Erythroblast (primary cell): ENCODE results near the gene SPACA6.
"Not testable (repeated sequence)": the region's sequence is repeated elsewhere in the genome, so short reads cannot be mapped to it uniquely, and the experiment has no call there.

ENCODE experiments used
- DNase-seq, 2 experiments: peaks; one replicate each; lab custom pipeline; 2025; lab: John Stamatoyannopoulos, UW
- GATA1 ChIP-seq: IDR thresholded peaks from 2 replicates; pipeline ENCODE4 v1.6.1; 2011; ENCODE audit warnings: low read depth, mild to moderate bottlenecking, control low read depth, low read length, moderate library complexity
- POLR2A ChIP-seq: IDR thresholded peaks from 2 replicates; pipeline ENCODE4 v1.6.1; 2011; ENCODE audit warnings: mild to moderate bottlenecking, low read length

Gene SPACA6, protein sequence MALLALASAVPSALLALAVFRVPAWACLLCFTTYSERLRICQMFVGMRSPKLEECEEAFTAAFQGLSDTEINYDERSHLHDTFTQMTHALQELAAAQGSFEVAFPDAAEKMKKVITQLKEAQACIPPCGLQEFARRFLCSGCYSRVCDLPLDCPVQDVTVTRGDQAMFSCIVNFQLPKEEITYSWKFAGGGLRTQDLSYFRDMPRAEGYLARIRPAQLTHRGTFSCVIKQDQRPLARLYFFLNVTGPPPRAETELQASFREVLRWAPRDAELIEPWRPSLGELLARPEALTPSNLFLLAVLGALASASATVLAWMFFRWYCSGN

DNA sequence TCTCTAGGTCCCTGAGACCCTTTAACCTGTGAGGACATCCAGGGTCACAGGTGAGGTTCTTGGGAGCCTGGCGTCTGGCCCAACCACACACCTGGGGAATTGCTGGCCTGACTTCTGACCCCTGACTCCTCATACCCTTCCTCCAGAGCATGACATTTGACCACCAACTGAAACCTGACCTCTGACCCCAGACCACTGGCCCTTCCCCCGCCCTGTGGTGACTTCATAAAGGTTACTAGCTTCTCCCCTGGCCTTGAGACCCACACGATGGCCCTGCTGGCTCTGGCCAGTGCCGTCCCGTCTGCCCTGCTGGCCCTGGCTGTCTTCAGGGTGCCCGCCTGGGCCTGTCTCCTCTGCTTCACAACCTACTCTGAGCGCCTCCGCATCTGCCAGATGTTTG is at the start of gene SPACA6:
Gene SPACA6 (plus strand): TSS at position 71 of the 400 bp plus-strand sequence. CDS start 197 bp downstream, at position 268.
- TF ChIP-seq POLR2A, result no peak
- TF ChIP-seq GATA1, result no peak
- DNase-seq, result no peak

DNA sequence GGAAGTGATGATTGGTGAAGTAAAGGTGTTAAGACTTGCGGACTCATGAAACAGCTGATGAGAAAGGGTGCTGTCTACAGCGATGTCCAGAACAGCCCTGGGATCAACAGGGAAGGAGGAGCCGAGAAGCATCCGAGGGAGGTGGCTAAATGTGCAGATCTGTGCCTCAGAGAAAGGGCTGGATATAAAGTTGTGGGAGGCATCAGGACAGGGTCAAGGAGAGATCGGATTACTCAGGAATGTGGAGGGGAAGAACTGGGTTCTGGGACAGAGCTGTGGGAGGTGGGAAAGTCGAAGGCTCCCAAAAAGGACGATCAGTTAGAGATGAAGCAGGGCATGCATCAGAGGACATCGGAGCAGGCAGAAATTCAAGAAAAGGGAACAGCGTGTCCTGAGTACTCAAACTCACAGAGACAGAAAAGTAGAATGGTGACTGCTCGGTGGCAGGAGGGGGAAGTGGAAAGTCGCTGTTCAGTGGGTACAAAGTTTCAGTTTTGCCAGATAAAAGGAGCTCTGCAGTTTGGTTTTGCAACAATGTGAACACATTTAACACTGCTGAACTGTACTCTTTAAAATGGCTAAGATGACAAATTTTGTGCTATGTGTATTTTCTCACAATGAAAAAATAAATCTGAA is 48.4 kb upstream of the SPACA6 start:
- DNase-seq, result no peak
- no peak for TF ChIP-seq POLR2A
- no peak for TF ChIP-seq GATA1

DNA sequence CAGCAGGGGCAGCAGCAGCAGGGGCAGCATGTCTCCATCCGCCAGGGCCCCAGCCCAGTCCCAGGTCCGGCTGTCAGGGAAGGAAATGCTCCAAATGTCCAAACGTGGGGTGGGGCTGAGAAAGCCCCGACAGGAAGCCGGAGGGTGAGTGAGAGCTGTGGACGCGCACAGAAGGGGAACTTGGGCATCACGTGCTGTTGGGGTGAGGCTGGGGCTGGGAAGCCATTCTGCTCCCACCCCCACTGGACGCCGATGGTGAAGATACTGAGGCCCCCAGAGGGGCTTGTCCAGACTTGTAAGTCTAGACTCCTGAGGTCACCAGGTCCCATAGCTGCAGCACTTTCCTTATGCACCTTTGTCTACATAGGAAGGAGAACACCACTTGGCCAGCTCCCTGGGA is 46.4 kb upstream of the SPACA6 start, which contains the start of gene SIGLEC14:
Gene SIGLEC14 (minus strand): TSS at position 96 of the 400 bp plus-strand sequence. CDS start 66 bp downstream, at position 30.
- not testable (repeated sequence) for DNase-seq

DNA sequence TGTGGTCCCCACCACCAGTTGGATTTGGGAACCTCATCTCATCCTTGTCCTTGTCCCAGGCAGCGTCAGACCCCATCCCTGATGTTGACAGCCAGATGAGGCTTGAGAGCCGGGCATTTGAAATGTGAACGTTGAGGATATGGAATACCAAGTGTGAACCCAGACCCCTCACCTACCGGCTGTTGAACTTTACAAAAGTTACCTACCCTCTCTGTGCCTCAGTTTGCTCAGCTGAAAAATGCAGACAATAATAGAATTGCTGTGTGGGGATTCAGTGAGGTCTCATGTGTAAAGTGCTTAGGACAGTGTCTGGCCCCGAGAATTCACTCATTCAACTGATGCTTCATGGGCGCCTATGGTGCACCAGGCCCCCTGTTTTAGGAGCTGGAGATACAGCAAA is 45.8 kb upstream of the SPACA6 start:
- no peak for DNase-seq
- no peak for TF ChIP-seq POLR2A
- no peak for TF ChIP-seq GATA1

DNA sequence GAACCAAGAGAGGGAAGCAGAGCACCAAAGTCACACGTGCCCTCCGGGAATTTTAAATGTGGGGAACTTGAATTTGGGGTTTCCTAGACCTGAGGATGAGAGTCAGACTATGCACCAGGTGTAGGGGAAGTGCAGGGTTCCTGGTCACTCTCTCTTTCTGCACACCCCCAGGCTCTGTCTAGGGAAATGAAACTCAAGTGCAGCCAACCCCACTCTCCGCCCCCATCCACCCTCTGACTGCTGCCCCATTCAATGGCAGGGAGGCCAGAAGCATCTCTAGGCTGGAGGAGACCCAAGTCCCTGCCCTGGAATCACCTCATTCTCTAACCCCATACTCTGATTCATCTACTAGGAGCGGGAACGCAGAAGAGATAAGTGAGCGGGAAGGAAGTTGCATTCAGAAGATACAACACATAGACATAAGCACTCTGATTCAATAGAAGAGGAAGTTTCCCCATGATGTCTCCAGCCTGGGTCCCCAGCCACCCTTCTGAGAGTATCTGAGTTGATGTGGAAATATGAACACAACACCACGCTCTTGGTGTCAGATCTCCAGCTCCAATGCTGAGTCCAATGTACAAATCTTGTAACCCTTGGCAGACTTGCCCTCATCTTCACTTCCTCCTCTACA is 41.8 kb upstream of the SPACA6 start:
- no peak for DNase-seq
- TF ChIP-seq GATA1 (no peak), POLR2A (no peak)

DNA sequence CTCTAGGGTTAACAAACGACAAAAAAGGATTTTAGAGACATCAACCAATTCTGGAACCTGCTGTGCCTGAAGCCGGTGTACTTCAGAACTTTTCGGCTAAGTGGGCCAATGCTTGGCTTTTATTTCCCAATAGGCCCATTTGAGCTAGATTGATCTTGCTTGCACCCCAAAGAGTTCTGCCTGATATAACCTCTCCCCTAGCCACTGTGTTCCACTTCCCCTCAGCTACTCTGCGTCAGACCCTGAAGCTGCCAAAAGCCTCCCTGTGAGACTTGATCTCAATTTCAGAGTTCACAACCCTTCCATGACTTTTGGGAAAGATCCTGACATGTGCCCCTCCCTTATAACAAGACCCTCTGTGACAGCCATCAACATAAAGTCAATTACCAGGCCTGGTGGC is 40.9 kb upstream of the SPACA6 start:
- TF ChIP-seq GATA1 (no peak), POLR2A (no peak)
- DNase-seq, result no peak

DNA sequence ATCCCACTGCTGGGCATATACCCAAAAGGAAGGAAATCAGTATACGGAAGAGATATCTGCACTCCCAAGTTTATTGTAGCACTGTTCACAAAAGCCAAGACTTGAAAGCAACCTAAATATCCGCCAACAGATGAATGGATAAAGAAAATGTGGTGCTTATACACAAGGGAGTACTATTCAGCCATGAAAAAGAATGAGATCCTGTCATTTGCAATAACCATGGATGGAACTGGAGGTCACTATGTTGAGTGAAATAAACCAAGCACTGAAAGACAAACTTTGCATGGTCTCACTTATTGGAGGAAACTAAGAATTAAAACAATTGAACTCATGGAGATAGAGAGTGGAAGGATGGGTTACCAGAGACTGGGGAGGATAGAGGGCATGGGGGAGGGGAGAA is 40.0 kb upstream of the SPACA6 start:
- TF ChIP-seq GATA1, result no peak
- no peak for TF ChIP-seq POLR2A

DNA sequence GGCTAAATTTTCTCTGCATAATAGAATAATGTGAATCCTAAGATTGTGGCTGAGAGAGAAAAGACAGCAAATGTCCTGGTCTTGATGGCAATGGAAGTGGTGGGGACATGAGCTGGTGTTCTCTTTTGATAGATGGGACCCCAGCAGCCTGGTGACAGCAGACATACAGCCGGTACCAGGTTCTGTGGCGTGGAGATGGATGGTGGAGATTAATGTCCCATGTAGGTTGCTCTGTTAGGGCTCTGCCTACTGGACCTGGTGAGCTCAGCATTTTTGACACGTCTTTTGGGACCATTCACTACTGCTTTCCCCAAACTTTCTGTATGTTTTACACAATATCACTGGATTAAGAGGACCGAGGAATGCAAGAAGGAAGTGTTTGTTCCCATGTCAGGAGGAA is 38.3 kb upstream of the SPACA6 start:
- TF ChIP-seq GATA1 (no peak), POLR2A (no peak)
- DNase-seq, result no peak

More for the DNA sequence above, 40.0 kb upstream of the SPACA6 start:
- DNase-seq, result no peak

DNA sequence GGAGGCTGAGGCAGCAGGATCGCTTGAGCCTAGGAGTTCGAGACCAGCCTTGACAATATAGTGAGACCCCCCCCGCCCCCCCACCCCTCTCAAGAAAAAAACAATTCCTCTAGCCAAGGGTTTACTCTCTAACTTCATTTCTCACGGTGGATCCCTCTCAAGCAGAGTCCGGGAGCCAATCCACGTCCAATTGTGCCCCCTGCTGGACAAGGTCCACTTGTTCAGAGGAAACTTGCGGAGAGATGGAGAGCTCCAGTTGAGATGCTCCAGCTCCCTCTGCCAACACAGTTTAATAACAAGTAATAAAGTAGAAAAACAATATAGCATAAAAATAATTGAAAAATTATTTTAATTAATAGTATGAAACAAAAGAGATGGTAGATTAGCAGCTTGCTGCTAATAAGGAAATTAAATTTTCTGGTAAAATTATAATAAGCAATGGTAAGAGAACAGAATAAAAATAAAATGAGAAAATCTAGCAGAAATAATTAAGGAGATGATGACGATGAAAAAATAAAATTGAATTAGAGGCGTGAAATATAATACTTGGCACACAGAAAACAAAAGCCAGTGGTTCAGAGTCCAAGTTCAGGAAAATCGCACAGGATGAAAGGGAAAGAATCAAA is 32.0 kb upstream of the SPACA6 start:
- TF ChIP-seq GATA1 (no peak), POLR2A (no peak)

DNA sequence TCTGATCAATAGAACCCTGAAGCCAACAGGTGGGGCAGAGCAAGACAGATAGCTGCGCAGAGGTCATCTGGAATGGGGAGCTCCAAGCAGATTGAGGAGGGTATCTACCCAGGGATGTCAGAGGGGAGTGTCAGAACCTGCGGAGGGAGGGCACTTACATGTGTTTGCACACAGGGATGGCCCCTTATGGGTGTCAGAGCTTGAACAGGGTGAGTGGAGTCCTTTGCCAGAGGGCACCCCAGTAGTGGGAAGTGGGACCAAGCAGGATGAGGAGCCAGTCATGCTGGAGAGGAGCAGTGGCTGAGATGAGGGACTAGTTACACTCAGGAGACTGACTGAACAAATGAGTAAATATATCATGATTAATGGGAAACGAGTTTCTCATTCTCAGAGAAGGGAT is 29.5 kb upstream of the SPACA6 start:
- TF ChIP-seq POLR2A (no peak), GATA1 (no peak)
- DNase-seq, result no peak

More for the DNA sequence above, 32.0 kb upstream of the SPACA6 start:
- DNase-seq, result peak; percentile 73 to 89

DNA sequence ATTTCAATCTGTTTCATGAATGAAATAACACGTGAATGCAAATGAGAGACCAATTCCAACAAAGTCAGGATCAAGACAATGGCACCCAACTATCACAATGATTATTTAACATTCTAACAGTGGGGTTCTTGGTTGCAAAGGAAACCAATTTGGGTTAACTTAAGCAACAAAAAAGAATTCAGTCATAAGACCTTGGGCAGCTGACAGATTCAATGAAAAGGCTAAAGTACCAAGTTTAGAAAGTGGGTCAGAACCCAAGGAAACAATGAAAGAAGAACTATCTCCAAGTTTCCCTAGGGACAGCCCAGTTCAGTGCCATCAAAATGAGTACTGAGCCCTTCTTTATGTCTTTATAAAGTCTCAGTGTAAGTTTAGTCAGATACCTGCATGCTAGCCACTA is 29.0 kb upstream of the SPACA6 start:
- TF ChIP-seq POLR2A (no peak), GATA1 (no peak)
- DNase-seq, result no peak

DNA sequence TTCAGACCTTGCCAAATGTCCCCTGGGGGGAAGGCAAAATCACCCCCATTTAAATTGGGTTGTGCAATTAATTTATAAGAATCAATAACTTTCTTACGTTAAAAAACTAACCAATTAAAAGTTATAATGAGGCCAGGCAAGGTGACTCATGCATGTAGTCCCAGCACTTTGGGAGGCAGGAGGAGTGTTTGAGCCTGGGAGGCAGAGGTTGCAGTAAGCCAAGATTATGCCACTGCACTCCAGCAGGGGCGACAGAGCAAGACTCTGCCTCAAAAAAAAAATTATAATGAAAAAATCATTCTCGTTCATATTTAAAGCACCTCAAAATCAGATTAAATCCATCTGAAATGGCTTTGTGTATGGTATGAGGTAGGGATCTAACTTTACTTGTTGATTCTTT is 28.1 kb upstream of the SPACA6 start:
- DNase-seq, result no peak
- TF ChIP-seq POLR2A (no peak), GATA1 (no peak)

DNA sequence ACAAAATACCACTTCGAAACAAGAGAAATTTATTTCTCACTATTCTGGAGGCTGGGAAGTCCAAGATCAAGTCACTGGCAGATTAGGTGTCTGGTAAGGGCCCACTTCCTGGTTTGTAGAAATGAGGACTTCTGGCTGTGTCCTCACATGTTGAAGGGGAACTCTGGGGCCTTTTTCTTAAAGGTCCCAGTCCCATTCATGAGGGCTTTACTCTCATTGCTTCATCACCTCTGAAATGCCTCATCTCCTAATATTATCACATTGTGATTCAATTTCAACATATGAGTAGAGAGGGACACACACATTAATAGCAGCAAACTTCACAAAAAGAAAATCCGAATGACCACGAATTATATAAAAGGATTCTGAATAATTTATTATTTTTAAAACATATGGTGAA is 24.9 kb upstream of the SPACA6 start:
- no peak for TF ChIP-seq GATA1
- TF ChIP-seq POLR2A, result no peak
- no peak for DNase-seq

DNA sequence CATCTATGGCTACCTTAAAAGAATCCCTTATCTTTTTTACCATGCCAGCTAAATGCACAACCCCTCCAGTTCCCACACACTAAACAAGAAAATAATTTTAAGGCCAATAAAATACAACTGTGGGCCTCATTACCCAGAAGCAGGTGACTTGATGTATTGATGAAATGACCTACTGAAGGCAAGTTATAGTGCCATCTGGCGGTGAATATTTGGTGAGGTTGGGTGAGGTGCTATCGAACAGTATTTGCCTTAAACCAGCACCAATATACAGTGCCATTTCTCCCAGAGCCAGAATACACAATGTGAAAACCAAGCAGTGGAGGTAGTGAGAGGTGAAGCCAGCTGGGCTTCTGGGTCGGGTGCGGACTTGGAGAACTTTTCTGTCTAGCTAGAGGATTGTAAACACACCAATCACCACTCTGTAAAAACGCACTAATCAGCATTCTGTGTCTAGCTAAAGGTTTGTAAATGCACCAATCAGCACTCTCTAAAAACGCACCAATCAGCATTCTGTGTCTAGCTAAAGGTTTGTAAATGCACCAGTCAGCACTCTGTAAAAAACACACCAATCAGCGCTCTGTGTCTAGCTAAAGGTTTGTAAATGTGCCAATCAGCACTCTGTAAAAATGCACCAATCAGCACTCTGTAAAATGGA is 17.1 kb upstream of the SPACA6 start:
- peak; percentile 54 to 66 for DNase-seq
